Esophagus squamous epithelium (tissue), 5 donors: ENCODE results near the gene RTN3. TPM values are rescaled to one million over a fixed set of nuclear protein-coding genes. Genes with fewer than 3 reads are reported as not detected.

Experiments
- DNase-seq: peaks from one replicate; lab custom pipeline; 2025; lab: John Stamatoyannopoulos, UW
- H3K27ac ChIP-seq, 4 donors: fragments of 200-600 bp; sonication (generic); one replicate each; pipeline ENCODE4 v1.5.1; 2016 to 2019; ENCODE audit warnings: mild to moderate bottlenecking in 1 of 4
- H3K27me3 ChIP-seq, 4 donors: fragments of 200-600 bp; sonication (generic); 1 replicate in 3 of 4; 2 replicates in 1 of 4; pipeline versions ENCODE4 v1.5.1 to v1.6.0; 2017 to 2021; ENCODE audit warnings: antibody characterized with exemption in 1 of 4
- H3K36me3 ChIP-seq, 3 donors: fragments of 200-600 bp; sonication (generic); one replicate each; pipeline ENCODE4 v1.5.1; 2016 to 2019
- H3K4me1 ChIP-seq, 3 donors: fragments of 200-600 bp; sonication (generic); one replicate each; pipeline ENCODE4 v1.5.1; 2017 to 2019
- H3K4me3 ChIP-seq, 4 donors: fragments of 200-600 bp; sonication (generic); 1 replicate in 3 of 4; 2 replicates in 1 of 4; pipeline ENCODE4 v1.5.1; 2016 to 2019; ENCODE audit warnings: mild to moderate bottlenecking in 2 of 4, moderate library complexity in 1 of 4
- H3K9me3 ChIP-seq, 3 donors: fragments of 200-600 bp; sonication (generic); one replicate each; pipeline ENCODE4 v1.5.1; 2016 to 2019
- POLR2A ChIP-seq, 4 donors: fragments of 450-650 bp; IDR thresholded peaks; one replicate each; pipeline ENCODE4 v1.6.1; 2017; ENCODE audit warnings: antibody characterized with exemption in 4 of 4, mild to moderate bottlenecking in 4 of 4, moderate library complexity in 3 of 4
- WGBS, 2 donors: methylation state at CpG; one replicate each; pipeline ENCODE4 v1.1.5; 2018; 5-methylcytosine and 5-hydroxymethylcytosine counted together
- intact Hi-C: fragments of 100-400 bp; cut with DNase I; formaldehyde crosslinking; loops from one replicate; pipeline ENCODE4 v1.15.0; 2022
- total RNA-seq, 4 donors: library from RNA; depleted of rRNA; stranded (reverse); fragments of >200 nt; gene quantifications; one replicate each; pipeline ENCODE4 v1.1.0, GENCODE V29; 2016
- TF ChIP-seq, protein P1 (sequence below), 6 experiments: fragments of 450-650 bp in 4 of 6; fragments of 200-600 bp in 2 of 6; sonication (generic) in 2 of 6; IDR thresholded peaks; one replicate each; pipeline ENCODE4 v1.5.1; 2016 to 2019; ENCODE audit warnings: antibody characterized with exemption in 6 of 6, mild to moderate bottlenecking in 4 of 6, moderate library complexity in 4 of 6
- donor health status: DM: yes; HTN: yes; CAD: no.

Gene RTN3
- total RNA-seq, 4 donors from 2014 or later: 48.0 to 78.3 (median 58.4) TPM

DNA sequence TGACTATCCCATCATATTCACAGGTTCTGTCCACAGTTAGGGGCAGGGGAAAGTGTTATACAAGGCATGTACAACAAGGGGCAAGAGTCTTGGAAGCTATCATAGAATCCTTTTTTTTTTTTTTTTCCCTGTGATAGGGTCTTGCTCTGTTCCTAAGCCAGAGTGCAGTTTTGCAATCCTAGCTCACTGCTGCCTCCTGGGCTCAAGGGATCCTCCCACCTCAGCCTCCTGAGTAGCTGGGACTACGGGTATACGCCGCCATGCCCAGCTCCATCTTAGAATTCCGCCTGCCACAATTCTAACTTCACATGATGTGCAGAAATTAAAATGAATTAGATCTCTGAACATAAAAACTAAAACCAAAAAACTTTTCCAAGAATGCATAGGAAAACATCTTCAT lies 55.6 kb downstream of the RTN3 start:
- Histone ChIP-seq H3K27me3 (no peaks in the 10 kb centered on the region), H3K27ac (no peak overlapping the region), H3K9me3 (no peaks in the 10 kb centered on the region), H3K4me1 (peaks cover 0 to 10% (median 0%) of the 10 kb centered on the region in 3 donors), H3K4me3 (no peak overlapping the region), H3K36me3 (no peaks in the 10 kb centered on the region)
- TF ChIP-seq, protein P1, sequence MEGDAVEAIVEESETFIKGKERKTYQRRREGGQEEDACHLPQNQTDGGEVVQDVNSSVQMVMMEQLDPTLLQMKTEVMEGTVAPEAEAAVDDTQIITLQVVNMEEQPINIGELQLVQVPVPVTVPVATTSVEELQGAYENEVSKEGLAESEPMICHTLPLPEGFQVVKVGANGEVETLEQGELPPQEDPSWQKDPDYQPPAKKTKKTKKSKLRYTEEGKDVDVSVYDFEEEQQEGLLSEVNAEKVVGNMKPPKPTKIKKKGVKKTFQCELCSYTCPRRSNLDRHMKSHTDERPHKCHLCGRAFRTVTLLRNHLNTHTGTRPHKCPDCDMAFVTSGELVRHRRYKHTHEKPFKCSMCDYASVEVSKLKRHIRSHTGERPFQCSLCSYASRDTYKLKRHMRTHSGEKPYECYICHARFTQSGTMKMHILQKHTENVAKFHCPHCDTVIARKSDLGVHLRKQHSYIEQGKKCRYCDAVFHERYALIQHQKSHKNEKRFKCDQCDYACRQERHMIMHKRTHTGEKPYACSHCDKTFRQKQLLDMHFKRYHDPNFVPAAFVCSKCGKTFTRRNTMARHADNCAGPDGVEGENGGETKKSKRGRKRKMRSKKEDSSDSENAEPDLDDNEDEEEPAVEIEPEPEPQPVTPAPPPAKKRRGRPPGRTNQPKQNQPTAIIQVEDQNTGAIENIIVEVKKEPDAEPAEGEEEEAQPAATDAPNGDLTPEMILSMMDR (IDR thresholded peaks at IDR 0.05): no peak
- TF ChIP-seq POLR2A (IDR thresholded peaks at IDR 0.05): no peak
- WGBS, 2 donors: 100% methylated on average over 2 to 4 of the region's 4 CpGs
- DNase-seq: no peak
- intact Hi-C loops: loop anchor here (10.0 kb wide), 3 partner anchors 52 to 262 kb away; partner anchors contain the start of gene RTN3

DNA sequence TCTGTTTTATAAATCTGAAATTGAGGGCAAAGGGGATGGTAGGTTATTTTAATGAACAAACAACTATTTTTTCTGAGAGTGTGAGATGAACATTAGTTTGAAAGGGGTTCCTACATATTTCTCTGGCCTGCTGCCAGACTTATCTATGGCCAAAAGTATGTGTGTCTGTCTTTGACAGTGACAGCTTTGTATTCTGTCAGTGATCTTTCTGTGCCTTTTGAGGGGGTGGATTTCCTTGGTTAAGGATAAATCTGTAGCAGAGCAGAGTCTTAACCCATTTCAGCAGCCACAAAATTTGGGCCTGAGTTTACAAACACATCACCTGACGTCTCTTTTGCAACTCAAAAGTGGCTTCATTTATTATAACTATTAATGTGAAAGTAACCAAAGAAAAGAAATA lies 56.4 kb downstream of the RTN3 start:
- Histone ChIP-seq H3K4me3 (no peak overlapping the region), H3K36me3 (no peaks in the 10 kb centered on the region), H3K27ac (no peak overlapping the region), H3K27me3 (no peaks in the 10 kb centered on the region), H3K4me1 (peaks cover 0 to 10% (median 0%) of the 10 kb centered on the region in 3 donors), H3K9me3 (no peaks in the 10 kb centered on the region)
- DNase-seq: no peak
- TF ChIP-seq, protein P1 (IDR thresholded peaks at IDR 0.05): no peak
- TF ChIP-seq POLR2A (IDR thresholded peaks at IDR 0.05): no peak
- 52 to 68% methylated on average over 1 of the region's 1 CpG for WGBS, 2 donors
- intact Hi-C loops: loop anchor here (10.0 kb wide), 3 partner anchors 53 to 263 kb away; partner anchors contain the start of gene RTN3

DNA sequence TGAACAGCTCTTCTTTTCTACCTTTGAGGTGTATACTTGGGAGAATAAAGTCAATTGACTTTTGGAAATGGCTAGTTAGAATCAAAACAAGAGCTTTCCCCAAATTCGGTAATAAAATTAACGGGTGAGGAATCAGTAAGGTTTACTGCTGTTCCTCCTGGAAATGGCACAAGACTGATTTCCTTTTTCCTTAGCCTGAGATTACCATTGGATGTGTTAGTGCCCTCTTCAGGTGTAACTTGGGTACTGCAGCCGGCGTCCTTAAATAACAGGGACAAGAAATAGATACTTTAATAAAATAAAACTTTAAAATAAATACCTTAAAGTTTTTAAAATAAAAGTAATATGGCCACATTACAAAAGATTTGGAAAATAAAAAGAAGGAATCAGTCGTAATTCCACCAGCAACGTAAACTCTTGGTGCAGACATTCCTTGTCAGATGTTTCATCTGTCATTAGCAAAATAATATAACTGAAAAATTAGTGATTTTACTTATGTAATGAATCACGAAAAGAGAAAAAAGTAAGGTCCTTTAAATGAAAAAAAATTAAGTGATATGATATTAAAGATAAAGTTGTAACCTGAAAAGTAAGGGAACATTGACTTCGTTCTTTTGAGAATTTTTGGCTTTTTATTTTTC lies 57.5 kb downstream of the RTN3 start:
- intact Hi-C loops: loop anchor here (10.0 kb wide), 3 partner anchors 54 to 264 kb away; partner anchors contain the start of gene RTN3
- peak overlapping the region in 1 of 4 donors; percentile 7 for H3K27ac ChIP-seq
- peaks cover 0 to 10% (median 0%) of the 10 kb centered on the region in 3 donors for H3K4me1 ChIP-seq
- no peaks in the 10 kb centered on the region for H3K27me3 ChIP-seq
- WGBS, 2 donors: 17 to 19% methylated on average over 8 of the region's 8 CpGs
- no peaks in the 10 kb centered on the region for H3K36me3 ChIP-seq
- TF ChIP-seq, protein P1 (IDR thresholded peaks at IDR 0.05): peak; percentile 83 to 99 (median 94)
- TF ChIP-seq POLR2A (IDR thresholded peaks at IDR 0.05): no peak
- H3K4me3 ChIP-seq: no peak overlapping the region
- no peak for DNase-seq
- H3K9me3 ChIP-seq: no peaks in the 10 kb centered on the region

DNA sequence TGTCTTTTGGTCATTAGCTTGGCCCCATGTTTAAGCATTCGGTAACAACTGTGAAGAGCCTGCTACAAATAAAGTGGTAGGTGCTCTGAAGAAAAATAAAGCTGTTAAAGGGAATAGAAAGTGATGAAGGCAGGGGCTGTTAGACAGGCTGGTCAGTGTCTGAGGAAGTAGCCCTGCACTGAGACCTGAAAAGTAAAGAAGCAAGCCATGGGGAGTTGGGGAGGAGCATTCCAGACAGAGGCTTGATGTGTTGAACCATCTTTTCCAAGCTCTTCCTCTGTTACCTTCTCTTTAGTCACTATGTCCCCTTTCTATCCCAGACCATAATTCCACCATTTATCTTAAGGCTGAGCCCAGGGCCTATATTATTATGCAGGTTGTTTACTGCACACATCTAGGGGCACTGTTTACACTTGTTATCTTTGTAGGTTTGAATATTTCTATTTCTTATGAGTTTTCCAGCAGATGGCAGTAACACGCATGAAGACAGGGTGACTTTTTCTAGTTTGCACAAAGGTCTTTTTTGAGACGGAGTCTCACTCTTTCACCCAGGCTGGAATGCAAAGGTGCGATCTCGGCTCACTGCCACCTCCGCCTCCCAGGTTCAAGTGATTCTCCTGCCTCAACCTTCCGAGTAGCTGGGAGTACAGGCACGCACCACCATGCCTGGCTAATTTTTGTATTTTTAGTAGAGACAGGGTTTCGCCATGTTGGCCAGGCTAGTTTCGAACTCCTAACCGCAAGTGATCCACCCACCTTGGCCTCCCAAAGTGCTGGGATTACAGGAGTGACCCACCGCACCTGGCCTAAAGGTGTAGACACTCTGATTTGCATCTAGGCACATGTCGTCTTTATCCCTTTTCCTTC lies 64.2 kb downstream of the RTN3 start:
- Histone ChIP-seq H3K4me3 (no peak overlapping the region), H3K27ac (no peak overlapping the region), H3K9me3 (no peaks in the 10 kb centered on the region), H3K4me1 (peaks cover 0 to 6% (median 0%) of the 10 kb centered on the region in 3 donors), H3K27me3 (no peaks in the 10 kb centered on the region), H3K36me3 (peaks cover 0 to 12% (median 0%) of the 10 kb centered on the region in 3 donors)
- no peak for DNase-seq
- intact Hi-C loops: no loop called here
- 75 to 84% methylated on average over 13 of the region's 13 CpGs for WGBS, 2 donors
- TF ChIP-seq, protein P1 (IDR thresholded peaks at IDR 0.05): no peak
- TF ChIP-seq POLR2A (IDR thresholded peaks at IDR 0.05): no peak
